ENCODE data around the gene CBY1. TPM values are rescaled to one million over a fixed set of nuclear protein-coding genes. Genes with fewer than 3 reads are reported as not detected.

The CBY1 gene
- total RNA-seq, 1 donor from 2014 or later: 15.5 TPM

DNA sequence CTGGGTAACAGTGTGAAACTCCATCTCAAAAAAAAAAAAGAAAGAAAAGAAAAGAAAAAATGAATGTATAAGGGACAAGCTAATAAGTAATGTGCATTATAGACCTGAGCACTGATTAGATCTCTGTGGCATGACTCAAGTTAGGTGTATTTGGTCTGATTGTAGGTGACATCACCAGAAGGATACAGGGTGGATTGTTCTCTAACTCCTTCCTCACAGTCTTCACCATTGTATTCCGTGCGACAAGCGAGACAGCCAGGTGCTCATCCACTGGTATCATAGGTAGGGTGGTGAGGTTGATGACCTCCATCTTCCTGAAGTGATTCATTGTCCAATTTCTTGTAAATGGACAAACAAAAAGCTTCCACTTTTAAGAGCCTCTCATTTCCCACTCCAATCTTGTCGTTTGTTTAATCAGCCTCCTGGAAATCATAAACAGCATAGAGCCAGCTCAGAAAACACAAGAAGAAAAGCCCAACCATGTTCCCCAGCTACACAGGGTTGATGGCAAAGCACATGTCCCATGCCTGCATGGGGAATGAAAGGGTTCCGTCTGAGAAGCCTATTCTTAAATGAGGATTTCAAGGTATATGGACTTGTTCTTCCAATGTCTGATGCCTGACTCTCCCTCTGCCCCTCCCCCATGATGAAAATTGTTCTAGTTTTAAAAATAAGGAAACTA lies 6.5 kb upstream of the CBY1 start:
- DNase-seq (ENCODE audit: low read depth): no peak

DNA sequence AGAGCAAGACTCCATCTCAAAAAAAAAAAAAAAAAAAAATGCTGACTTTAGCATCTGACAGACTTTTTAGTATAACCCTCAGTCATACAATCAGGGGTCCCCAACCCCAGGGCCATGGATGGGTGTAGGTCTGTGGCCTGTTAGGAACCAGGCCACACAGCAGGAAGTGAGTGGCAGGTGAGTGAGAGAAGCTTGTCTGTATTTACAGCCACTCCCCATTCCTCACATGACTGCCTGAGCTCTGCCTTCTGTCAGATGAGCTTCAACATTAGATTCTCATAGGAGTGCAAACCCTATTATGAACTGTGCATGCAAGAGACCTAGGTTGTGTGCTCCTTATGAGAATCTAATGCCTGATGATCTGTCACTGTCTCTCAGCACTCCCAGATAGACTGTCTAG lies 3.6 kb upstream of the CBY1 start:
- no peak for DNase-seq (ENCODE audit: low read depth)

- DNase-seq (ENCODE audit: low read depth): no peak
Observed at GRCh38 chr22:38653741-38654140, 2.7 kb upstream of the CBY1 start.

GRCh38 chr22:38655519-38656255 lies 751 bp upstream of the CBY1 start:
- no peak for DNase-seq (ENCODE audit: low read depth)

DNA sequence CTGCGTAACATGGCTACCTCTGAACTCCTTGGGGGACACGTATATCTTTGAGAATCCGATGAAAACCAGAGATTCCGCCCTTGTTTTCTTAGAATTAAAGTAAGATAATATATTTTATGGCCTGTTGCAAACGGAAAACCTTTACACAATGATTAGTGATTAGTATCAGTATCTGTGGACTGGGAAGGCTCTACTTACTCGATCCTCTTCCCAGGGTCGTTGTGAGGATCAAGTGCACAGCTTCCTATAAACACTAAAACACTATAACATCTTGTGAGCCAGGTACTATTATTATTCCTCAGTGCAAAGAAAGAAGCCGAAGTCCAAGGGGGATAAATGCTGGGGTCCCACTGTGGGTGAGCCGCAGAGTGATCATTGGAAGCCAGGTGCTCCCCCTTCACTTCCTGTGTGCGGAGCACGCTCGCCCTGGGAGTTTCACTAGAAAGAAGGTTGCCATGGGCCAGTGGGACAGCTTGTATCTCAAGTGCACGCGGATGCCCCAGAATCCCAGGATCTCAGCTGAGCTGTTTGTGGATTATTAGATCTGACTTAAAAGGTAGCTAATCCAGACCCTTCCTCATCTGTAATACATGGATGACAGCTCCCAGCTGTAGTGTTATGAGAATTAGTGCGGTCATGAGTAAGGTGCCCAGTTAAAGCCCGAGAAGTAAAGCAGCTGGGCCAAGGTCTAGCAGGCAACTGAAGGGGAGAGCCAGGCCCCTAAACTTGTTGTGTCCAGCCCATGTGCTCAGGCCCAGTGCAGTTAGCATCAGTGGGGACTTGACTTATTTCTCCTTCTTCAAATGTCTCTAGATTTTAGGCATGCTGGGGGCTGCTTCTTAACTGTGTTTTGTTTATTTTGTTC lies 839 bp downstream of the CBY1 start:
- peak; percentile 13 for DNase-seq (ENCODE audit: low read depth)

GRCh38 chr22:38674888-38675287 lies 18.4 kb downstream of the CBY1 start:
- DNase-seq (ENCODE audit: low read depth): no peak

- no peak for DNase-seq (ENCODE audit: low read depth)
Observed at GRCh38 chr22:38675833-38676232, 19.4 kb downstream of the CBY1 start.

- DNase-seq (ENCODE audit: low read depth): peak; percentile 90
Observed at GRCh38 chr22:38681582-38682335, 25.3 kb downstream of the CBY1 start, which contains the start of gene TOMM22. Gene TOMM22, plus strand, starts transcription at chr22:38681957. Its CDS starts 22 bp downstream, at chr22:38681979.

GRCh38 chr22:38684895-38685294 lies 28.5 kb downstream of the CBY1 start:
- DNase-seq (ENCODE audit: low read depth): no peak

DNA sequence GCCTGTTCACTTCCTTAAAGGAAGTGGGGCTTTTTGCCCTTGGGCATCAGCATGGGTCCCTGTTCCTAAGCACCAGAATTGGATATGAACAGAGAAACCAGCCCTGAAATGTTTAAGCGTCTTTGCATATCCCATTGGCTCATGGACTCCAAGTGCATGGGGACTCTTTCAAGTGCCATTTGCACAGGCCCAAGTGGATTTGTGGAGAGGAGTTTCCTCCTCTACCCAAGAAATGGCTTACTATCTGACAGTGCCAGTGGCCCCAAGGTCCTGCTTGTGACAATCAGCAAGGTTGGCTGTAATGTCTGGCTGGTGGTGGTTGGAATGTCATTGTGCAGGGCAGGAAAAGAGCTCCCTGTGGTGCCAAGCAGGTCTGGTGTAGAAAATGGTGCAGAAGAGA lies 29.3 kb downstream of the CBY1 start:
- no peak for DNase-seq (ENCODE audit: low read depth)

- DNase-seq (ENCODE audit: low read depth): no peak
Observed at GRCh38 chr22:38689651-38690050, 33.2 kb downstream of the CBY1 start.

DNA sequence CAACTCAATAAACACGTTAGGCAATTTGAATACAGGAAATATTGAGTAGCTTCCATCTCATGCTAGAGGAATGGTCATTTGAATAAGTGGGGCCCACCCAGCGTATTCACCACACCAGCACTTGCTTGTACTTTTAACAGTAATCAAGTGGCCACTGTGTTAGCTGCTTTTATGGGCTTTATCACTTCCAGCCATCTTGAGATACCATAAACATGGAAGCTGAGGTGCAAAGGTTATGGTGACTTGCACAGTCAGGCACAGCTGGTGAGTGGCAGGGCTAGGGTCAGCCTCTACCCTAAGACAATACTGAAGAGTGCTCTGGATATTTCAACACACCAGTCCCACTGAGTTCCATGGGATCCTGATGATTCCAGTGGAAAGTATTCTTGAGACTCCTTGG lies 37.6 kb downstream of the CBY1 start:
- DNase-seq (ENCODE audit: low read depth): no peak

GRCh38 chr22:38694940-38695339 lies 38.5 kb downstream of the CBY1 start:
- no peak for DNase-seq (ENCODE audit: low read depth)

DNA sequence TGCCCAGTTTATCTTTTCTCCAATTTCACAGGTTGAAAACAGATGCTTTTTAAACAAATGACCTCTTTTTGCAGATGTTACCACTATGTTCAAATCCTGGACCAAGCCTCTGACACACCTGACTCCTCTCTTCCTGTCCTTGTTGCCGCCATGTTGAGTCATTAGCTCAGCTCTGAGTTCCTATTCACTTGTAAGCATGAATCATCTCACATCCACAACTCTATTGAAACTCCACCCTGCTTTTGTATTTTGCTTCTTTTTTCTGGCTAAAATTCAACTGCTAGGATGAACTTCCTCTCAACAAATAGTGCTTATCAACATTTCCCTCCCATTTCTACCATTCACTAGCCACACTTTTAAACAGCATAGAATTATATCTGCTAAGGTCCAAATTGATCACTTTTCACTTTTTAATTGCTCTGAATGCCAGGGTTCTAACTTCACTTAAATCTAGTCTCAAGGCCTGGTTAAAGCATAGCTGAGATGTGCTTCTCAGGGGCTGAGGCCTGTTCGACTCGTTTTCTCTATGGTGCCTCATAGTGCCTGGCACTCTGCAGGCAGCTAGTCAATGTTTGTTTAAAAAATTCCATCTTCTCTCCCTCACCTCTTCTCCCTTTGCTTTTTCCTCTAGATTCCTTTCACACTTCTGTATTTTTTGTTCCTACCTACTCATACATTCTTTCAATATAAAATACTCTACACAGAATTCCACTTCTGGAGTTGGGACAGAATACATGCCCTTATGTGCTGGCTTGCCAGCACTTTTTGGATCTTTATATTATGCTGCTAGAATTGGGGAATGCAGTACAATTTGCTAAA lies 40.4 kb downstream of the CBY1 start:
- peak; percentile 35 for DNase-seq (ENCODE audit: low read depth)

- DNase-seq (ENCODE audit: low read depth): no peak
Observed at GRCh38 chr22:38697425-38698089, 41.1 kb downstream of the CBY1 start.

DNA sequence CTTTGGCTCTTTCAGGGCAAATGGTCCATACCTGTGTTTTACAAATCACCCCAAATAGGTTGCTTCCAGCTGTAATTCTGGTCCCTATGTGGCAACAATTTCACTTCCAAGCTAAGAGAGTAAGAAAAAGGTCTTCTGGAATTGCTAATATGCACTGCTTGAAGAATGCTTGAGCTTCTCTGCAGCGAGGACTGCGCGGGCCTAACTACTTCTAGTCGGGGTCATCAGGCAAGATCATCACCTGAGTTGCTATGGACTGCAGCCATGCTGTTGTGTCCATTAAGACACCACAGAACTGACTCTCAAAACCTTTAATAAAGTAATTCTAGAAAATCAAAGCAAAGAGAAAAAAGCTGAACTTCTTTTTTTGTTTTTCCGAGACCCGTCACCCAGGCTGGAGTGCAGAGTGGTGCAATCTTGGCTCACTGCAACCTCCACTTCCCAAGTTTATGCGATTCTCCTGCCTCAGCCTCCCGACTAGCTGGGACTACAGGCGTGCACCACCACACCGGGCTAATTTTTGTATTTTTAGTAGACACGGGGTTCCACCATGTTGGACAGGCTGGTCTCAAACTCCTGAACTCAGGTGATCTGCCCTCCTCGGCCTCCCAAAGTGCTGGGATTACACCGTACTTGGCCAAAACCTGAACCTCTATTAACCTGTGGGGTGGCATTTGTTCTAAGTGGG lies 42.1 kb downstream of the CBY1 start:
- DNase-seq (ENCODE audit: low read depth): no peak

- no peak for DNase-seq (ENCODE audit: low read depth)
Observed at GRCh38 chr22:38699143-38699542, 42.7 kb downstream of the CBY1 start.

DNA sequence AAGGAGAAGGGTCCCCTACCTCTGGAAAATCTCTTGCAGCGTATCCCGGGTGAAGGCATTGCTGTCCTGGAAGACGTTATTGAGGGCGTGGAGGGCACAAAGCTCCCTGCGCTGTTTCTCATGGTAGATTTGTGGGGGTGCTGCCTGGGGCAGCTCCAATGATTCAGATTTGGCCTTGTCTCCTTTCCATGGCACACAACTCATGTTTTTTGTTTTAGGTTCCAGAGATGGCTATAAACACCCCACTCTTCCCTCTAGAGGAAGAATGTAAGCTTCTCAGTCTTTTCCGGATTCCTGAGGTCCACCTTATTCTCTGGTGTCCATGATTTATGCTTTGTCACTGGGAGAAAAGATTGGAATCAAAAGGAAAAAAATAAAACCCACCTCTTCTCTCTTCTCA lies 43.3 kb downstream of the CBY1 start:
- peak; percentile 23 for DNase-seq (ENCODE audit: low read depth)

- peak; percentile 63 for DNase-seq (ENCODE audit: low read depth)
Observed at GRCh38 chr22:38700270-38700788, 43.9 kb downstream of the CBY1 start.

All from myocyte (in vitro differentiated cells).